ENCODE results near the gene CREB3L2.

CREB3L2 gene

DNA sequence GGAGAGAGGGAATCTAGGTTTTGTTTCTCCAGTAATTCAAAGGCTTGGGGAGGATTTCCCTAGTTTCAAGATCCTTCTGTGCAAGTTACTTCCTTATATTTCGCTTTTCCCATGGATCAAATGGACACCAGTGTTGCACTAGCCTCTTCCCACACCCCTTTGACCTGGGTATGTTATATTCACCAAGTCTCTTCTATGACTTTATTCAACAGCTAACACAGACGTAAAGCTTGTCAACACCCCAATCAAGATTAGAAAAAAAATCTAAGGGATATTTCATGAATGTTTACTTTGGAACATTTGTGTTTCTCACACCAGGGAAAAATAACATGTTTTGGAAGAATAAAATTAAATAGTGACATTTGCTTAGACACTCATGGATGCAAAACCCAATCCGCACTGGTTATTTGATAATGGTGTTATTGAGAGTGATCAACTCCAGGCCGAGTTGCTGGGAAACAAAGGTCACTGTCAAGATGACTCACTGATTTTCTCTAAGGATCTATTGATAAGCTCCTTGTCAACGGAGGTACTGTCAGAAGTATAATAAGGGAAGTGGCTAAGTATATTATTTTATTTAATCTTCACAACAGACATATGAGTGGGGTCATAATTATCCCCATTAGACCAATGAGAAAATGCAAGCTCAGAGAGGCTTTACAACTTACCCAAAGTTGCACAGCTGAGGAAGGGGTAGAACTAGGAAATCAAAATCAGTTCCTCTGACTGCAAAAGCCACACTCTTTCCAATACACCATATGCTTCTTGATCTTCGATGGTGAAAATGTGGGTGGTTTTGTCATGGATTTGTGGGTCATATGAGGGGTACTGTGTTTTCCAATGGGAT is 52.2 kb downstream of the CREB3L2 start:
- DNase-seq, result no peak

GRCh38 chr7:137948845-137949330 is 53.0 kb downstream of the CREB3L2 start:
- DNase-seq, result no peak

- DNase-seq, result no peak
These were observed 53.6 kb downstream of the CREB3L2 start for GRCh38 chr7:137948083-137948844.

GRCh38 chr7:137947046-137947445 is 54.8 kb downstream of the CREB3L2 start:
- no peak for DNase-seq

DNA sequence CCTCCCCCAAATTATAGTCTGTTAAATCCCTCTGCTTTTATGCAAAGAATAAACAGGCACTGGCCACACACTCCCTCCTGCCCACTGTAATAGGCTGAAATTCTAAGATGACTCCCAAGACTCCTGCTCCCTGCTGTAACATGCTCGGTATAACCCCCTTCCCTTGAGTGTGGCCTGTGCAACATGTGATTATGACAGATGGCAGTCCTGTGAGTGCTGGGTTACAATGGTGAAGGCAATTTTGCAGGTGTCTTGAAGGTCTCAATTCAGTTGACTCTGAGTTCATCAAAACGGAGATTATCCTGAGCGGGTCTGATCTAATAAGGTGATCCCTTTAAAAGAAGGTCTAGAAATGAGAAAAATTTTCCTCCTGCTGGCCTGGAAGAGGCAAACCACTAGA is 55.9 kb downstream of the CREB3L2 start:
- no peak for DNase-seq

GRCh38 chr7:137944168-137944567 is 57.7 kb downstream of the CREB3L2 start:
- no peak for DNase-seq

GRCh38 chr7:137943132-137943551 is 58.7 kb downstream of the CREB3L2 start:
- no peak for DNase-seq

DNA sequence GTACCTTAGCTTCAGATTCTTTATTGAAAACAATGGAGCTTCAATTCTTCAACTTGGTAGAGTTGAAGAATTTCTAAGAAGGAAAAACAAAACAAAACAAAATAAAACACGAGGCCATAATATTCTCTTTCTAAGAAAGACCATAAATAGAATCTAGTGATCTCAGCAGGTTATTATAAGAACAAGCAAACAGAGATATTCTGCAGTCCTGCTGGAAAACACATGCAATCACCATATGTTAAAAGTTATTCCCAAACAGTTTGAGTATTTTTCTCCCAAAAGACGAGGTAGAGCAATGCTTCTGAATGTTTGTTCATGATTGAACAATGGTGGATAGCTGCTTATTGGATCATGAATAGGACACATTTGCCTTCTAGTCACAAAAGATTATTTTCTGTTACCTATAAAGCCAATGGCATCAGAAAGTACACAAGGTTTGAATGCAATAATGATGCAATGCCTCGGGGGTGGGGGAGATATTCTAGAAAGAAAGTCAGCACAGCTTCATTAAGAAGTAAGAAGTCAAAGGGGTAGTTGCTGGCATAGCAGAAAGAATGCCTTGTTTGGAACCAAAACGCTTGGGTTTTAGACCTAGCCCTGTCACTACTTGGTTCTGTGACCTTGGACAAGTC is 59.3 kb downstream of the CREB3L2 start:
- DNase-seq, result no peak

DNA sequence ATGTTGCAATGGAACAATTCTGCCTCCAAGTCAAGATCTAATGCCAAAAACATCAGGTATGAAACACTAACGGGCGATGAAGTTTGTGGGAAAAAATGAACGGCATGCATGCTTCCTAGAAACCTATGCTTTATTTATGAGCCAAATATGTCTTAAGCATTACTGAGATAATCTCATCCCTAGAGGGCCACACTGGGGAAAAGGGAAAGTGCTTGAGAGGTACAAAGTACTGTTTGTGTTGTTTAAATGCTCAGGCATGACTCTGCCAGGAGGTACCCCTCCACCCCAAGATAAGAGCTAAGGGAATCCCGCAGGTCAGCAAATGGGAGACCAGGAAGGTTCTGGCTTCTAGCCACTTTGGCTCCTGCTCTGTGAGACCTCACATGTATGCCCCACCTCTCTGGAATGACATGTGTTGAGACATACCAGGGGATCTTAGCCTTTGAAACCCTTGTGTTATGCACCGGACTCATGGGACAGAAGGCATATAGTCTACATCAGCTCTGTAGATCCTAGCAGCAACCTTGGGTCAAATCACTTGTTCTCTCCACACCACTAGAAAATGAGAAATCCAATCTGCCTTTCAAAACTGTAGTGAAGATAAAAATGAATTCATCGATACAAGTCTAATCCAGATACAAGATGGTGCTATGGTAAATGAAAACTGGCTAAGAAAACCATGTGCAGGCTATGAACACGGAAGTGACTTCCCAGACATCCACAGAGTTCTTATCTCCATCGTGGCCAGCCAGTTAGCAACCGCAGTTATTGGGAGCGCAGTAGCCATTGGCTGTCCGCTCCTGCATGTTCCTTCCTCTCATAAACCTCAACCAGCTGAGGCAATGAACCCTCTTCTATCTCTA is 61.0 kb downstream of the CREB3L2 start:
- DNase-seq, result no peak

GRCh38 chr7:137940218-137940617 is 61.7 kb downstream of the CREB3L2 start:
- no peak for DNase-seq

- no peak for DNase-seq
These were observed 64.7 kb downstream of the CREB3L2 start for GRCh38 chr7:137937202-137937560.

DNA sequence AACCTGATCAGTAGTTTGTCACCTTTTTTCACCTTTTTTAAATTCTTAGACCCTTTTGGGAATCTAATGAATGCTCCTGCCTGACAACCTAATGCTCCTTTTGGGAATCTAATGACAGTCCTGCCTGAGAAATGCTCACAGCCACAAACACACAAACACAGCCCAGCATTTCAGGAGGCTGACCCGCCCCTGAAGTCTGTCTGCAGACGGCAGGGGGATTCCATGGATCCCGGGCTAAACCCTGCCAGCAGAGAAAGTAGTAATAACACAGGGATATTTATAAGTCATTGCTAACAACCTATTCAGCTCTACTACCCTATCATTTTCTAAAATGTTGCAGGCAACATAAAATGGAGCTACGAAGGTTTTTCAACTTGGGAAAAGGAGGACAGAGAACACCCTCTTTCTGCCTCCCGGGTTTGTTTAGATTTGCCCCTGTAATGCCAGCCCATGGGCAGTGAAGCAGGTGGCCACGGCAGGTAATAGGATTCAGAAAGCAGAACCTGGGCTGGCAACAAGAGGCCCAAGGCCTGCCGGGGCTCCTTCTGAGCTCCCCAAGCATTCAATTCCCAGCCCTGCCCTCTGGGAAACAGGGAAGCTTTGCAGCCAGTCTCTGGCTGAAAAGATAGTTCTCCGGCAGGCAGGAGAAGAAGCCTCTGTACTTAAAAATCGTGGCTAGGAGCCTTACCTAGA is 65.2 kb downstream of the CREB3L2 start:
- DNase-seq, result no peak

DNA sequence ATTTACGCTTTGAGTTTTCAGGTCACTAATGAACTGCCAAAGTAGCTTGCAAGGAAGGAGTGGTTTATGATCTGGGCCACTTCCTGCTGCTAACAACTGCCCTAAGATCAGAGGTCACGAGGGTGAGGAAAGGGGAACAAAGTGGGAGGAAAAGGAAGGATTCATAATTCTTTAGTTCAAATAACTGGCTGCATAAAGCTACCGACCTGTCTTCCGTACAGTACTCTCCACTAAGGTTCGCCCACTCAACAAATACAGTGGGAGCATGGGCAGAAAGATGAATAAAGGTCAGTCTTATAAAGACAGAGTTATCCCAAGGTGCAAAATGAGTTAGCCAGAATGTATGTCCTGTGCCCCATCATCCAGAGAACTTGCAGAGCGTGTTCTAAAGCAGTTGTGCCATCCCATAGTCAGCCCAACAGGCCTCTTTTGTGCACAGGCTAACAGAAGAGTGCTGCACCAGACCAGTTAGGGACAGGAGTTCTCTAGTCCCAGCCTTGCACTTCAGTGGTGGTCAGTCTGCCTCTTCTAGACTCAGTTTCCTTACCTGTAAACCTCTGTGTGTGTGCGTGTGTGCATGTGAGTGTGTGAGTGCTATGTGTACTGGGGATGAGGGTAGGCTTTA is 65.9 kb downstream of the CREB3L2 start:
- no peak for DNase-seq

GRCh38 chr7:137934941-137935883 is 66.7 kb downstream of the CREB3L2 start:
- no peak for DNase-seq

GRCh38 chr7:137934176-137934826 is 67.6 kb downstream of the CREB3L2 start:
- DNase-seq, result no peak

DNA sequence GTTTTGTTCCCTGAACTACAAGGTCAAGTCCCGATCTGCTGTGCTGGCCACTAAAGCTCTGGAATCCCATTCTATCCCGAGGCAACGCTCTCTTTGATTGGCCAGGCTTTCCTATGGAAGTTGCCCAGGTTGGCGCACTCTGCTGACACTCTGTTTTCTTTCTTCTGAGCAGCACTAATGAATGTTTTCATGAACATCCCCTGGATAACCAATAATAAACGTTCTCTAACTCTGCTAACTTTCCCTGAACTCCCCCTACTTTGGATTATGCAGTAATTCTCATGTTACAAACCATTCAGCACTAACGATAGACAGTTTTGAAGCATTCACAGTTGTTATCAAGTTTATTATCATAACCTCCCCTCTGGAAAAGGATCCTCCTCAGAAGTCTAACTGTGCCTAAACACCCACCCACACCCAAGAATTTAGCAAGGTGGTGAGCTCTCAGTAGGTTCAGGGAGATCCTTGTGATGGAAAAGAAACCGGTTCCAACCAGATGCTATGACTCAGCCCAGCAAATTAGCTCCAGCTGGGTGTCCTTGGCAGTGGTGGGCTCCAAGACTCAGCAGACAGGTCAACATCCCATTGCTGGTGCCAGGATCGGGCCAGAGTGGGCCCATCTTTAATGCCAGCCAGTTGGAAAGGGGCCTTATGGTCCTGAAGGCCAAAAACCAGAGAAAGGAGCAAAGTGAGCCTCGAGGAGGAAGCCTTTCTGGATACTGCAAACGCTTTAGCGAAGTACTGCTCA is 68.4 kb downstream of the CREB3L2 start:
- no peak for DNase-seq

DNA sequence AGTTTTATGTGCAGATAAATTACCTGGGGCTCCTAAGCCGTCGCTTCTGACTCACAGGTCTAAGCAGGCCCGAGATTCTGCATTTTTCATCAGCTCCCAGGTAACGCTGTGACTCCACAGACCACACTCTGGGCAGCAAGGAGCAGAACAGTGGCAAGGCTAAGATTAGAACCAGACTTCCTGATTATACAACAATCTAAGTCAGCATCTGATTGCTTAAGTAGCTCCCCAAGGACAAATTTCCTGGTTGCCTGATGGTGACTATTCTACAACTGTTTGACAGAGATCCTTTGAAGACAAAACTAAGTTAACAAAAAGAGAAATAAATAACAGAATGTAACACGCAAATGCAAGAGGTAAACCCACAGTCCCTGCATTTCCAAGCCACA is 69.0 kb downstream of the CREB3L2 start:
- no peak for DNase-seq

GRCh38 chr7:137931823-137932222 is 70.1 kb downstream of the CREB3L2 start:
- no peak for DNase-seq

DNA sequence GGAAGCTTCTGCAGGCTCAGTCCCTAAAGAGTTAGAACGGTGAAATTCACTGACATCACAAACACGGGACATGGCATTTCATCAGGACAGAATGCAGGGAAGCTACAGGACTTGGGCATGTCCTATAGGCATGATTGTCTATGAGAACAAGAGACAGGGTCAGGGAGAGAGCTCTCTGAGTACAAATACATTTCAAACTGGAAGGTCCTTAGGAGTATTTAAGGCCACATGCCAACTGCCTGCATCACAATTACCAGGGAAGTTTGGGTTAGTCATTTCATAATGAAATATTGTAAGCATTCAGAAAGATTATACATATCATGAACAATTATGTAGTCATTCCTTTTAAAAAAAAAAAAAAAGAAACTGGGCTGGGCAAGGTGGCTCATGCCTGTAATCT is 71.3 kb downstream of the CREB3L2 start:
- no peak for DNase-seq
